NB4 (cell line): Measurements from ENCODE around the gene PRMT7.

Experiments
- MYC ChIP-seq: IDR thresholded peaks from 2 replicates; pipeline ENCODE4 v1.6.1; 2011; ENCODE audit warnings: low read depth, low read length
- POLR2A ChIP-seq: IDR thresholded peaks from 2 replicates; pipeline ENCODE4 v1.6.1; 2011; ENCODE audit warnings: mild to moderate bottlenecking; ENCODE audit not compliant: insufficient read length; ENCODE audit errors: extremely low read depth
- TF ChIP-seq, protein P1 (sequence below): IDR thresholded peaks from one replicate; pipeline ENCODE4 v1.5.1; 2012; ENCODE audit warnings: low read depth, low read length

DNA sequence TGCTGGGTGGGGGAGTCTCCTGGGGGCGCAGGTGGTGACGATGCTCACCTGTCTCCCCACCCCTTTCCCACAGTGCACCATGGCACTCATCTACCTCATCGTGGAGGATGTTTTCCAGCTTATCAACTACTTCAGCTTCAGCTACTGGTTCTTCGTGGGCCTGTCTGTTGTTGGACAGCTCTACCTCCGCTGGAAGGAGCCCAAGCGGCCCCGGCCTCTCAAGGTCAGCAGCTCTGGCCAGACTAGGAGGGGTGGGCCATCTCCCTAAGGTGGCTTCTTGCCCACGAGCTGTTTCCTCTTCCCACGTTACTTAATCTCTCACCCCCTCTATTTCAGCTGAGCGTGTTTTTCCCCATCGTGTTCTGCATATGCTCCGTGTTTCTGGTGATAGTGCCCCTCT lies 14.5 kb upstream of the PRMT7 start:
- TF ChIP-seq, protein P1, sequence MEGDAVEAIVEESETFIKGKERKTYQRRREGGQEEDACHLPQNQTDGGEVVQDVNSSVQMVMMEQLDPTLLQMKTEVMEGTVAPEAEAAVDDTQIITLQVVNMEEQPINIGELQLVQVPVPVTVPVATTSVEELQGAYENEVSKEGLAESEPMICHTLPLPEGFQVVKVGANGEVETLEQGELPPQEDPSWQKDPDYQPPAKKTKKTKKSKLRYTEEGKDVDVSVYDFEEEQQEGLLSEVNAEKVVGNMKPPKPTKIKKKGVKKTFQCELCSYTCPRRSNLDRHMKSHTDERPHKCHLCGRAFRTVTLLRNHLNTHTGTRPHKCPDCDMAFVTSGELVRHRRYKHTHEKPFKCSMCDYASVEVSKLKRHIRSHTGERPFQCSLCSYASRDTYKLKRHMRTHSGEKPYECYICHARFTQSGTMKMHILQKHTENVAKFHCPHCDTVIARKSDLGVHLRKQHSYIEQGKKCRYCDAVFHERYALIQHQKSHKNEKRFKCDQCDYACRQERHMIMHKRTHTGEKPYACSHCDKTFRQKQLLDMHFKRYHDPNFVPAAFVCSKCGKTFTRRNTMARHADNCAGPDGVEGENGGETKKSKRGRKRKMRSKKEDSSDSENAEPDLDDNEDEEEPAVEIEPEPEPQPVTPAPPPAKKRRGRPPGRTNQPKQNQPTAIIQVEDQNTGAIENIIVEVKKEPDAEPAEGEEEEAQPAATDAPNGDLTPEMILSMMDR: no peak
- TF ChIP-seq POLR2A (no peak), MYC (no peak)
